Measurements from ENCODE around the gene SORCS2. TPM values are rescaled to one million over a fixed set of nuclear protein-coding genes. Genes with fewer than 3 reads are reported as not detected.

Gene SORCS2
- total RNA-seq, 3 donors from 2014 or later = 0.66 to 1.3 (median 0.80) TPM

DNA sequence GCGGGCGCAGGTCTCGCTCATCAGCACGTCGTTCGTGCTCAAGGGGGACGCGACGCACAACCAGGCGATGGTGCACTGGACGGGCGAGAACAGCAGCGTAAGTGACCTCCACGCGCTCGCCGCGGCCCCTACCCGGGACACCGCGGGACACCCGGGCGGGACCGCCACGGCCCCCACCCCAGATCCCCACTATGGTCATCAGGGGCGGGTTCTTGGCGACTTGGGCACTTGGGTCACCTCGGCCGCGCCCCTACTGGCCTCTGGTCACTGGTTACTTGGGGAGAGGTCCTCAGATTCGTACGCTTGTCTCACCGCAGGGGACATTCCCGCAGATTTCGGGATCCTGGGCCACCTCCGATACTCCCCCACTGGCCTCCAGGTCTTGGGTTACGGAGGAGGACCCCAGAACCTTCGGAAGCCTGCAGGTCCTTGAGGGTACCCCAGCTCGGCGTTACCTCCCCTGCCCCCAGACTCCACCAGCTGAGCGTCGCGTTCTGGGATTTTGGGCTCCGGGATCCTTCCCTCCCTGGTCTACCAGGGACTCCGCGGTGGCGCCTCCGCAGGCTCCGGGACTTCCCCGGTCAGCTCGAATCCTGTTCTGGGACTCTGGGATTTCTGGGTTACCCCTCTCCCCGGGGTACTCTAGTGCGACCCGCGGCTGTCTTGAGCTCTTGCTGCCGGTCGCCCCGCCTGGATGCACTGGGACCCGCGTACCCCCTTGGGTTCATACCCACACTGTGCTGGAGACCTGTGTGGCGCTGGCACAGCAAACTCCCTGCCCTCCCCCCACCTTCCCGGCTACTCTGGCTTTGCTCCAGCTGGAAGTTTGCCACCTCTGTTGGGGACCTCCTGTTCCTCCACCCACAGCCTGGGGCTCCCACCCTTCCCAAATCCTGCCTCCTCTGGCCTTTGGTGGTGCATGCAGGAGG is 956 bp downstream of the SORCS2 start:
- Histone ChIP-seq H3K9me3 (no peaks in the 10 kb centered on the region), H3K27me3 (peaks cover 0 to 58% of the 10 kb centered on the region in 2 donors), H3K27ac (no peak overlapping the region), H3K36me3 (no peaks in the 10 kb centered on the region), H3K4me3 (peak overlapping the region; percentile 46 to 65 (median 49)), H3K4me1 (peaks cover 6 to 9% of the 10 kb centered on the region in 2 donors)
- intact Hi-C loops (cut with DNase I; ENCODE audit: low total_unique reads) = loop anchor here (1.0 kb wide), 1 partner anchor 16 kb away; no protein-coding TSS in a partner anchor
- peak in 1 of 2 donors; percentile 50 for DNase-seq (ENCODE audit: low spot score in 2 of 2)
- no peak for TF ChIP-seq POLR2AphosphoS5 (IDR thresholded peaks at IDR 0.05)
- TF ChIP-seq, protein P1, sequence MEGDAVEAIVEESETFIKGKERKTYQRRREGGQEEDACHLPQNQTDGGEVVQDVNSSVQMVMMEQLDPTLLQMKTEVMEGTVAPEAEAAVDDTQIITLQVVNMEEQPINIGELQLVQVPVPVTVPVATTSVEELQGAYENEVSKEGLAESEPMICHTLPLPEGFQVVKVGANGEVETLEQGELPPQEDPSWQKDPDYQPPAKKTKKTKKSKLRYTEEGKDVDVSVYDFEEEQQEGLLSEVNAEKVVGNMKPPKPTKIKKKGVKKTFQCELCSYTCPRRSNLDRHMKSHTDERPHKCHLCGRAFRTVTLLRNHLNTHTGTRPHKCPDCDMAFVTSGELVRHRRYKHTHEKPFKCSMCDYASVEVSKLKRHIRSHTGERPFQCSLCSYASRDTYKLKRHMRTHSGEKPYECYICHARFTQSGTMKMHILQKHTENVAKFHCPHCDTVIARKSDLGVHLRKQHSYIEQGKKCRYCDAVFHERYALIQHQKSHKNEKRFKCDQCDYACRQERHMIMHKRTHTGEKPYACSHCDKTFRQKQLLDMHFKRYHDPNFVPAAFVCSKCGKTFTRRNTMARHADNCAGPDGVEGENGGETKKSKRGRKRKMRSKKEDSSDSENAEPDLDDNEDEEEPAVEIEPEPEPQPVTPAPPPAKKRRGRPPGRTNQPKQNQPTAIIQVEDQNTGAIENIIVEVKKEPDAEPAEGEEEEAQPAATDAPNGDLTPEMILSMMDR (IDR thresholded peaks at IDR 0.05) = no peak
- no peak for TF ChIP-seq POLR2A (IDR thresholded peaks at IDR 0.05)

DNA sequence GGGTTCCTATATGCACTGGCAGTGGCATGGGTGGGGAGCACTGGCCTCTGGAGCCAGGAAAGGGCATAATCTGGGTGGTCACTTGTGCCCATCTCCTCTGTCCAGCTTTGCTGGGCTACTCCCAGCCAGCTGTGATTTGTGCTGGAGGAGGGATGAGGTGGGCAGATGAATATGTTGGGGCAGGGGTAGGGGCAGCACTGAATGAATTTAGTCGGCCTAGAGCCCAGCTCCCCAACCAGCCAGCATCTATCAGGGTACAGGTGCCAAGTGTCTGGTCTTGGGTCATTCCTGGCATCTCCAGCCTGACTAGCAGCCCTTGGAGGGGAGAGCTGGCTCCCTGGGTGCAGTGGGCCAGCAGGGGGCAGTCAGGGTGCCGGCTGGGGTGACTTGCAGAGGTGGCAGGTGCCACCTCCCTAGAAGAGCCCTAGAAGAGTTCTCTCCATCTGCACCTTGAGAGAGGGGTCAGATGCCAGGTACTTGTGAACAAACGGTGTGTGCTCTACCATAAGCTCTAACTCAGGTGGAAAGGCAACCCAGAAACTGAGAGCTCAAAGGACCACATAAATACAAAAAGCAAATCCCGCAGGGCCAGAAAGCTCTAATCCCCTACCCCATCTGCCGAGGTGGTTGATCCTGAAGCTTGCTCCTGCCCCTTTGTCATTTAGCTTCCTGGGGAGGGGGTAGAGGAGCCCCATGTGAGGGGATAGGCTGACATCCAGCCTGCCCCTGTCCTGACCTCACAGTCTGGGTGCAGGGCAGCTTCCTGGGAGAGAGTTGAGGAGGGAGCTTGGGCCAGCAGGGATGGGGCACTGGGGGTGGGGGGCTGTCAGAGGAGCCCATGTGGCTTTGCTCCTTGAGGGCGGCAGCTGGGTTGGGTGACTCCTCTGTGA is 2.2 kb downstream of the SORCS2 start:
- no peak for TF ChIP-seq POLR2A (IDR thresholded peaks at IDR 0.05)
- TF ChIP-seq, protein P1 (IDR thresholded peaks at IDR 0.05) = no peak
- peaks cover 0 to 46% of the 10 kb centered on the region in 2 donors for H3K27me3 ChIP-seq
- peaks cover 6 to 9% of the 10 kb centered on the region in 2 donors for H3K4me1 ChIP-seq
- intact Hi-C loops (cut with DNase I; ENCODE audit: low total_unique reads) = no loop called here
- H3K9me3 ChIP-seq = no peaks in the 10 kb centered on the region
- no peak overlapping the region for H3K4me3 ChIP-seq
- H3K36me3 ChIP-seq = no peaks in the 10 kb centered on the region
- DNase-seq (ENCODE audit: low spot score in 2 of 2) = peak in 1 of 2 donors; percentile 37
- H3K27ac ChIP-seq = no peak overlapping the region

DNA sequence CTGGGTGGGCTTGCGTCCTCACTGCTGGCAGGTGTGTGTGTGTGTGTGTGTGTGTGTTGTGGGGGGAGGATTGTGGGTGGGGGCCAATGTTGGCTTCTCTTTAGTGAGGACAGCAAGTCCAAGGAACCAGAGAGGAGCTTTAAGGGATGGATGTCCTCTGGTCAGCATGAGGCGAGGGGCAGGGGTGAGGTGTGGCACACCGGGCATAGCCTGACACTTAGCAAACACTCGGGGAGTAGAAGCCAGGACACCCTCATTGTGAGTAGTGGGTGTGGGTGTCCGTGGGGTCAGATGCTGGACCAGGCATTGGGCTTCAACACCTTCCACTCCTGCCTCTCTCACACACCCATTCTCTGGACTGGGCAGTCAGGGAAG is 2.8 kb downstream of the SORCS2 start:
- H3K36me3 ChIP-seq = no peaks in the 10 kb centered on the region
- H3K9me3 ChIP-seq = no peaks in the 10 kb centered on the region
- peak in 1 of 2 donors; percentile 17 for DNase-seq (ENCODE audit: low spot score in 2 of 2)
- H3K4me3 ChIP-seq = no peak overlapping the region
- no peak overlapping the region for H3K27ac ChIP-seq
- H3K4me1 ChIP-seq = peaks cover 6 to 9% of the 10 kb centered on the region in 2 donors
- TF ChIP-seq, protein P1 (IDR thresholded peaks at IDR 0.05) = no peak
- TF ChIP-seq POLR2A (IDR thresholded peaks at IDR 0.05) (no peak), POLR2AphosphoS5 (IDR thresholded peaks at IDR 0.05) (no peak)
- intact Hi-C loops (cut with DNase I; ENCODE audit: low total_unique reads) = no loop called here
- H3K27me3 ChIP-seq = peaks cover 0 to 44% of the 10 kb centered on the region in 2 donors

- Histone ChIP-seq H3K27ac (no peak overlapping the region), H3K4me3 (peak overlapping the region in 1 of 3 donors; percentile 5), H3K9me3 (no peaks in the 10 kb centered on the region), H3K4me1 (peaks cover 6 to 9% of the 10 kb centered on the region in 2 donors), H3K36me3 (no peaks in the 10 kb centered on the region), H3K27me3 (peaks cover 0 to 45% of the 10 kb centered on the region in 2 donors)
- DNase-seq (ENCODE audit: low spot score in 2 of 2) = peak in 1 of 2 donors; percentile 20
- intact Hi-C loops (cut with DNase I; ENCODE audit: low total_unique reads) = no loop called here
- TF ChIP-seq POLR2AphosphoS5 (IDR thresholded peaks at IDR 0.05) (no peak), POLR2A (IDR thresholded peaks at IDR 0.05) (no peak)
- TF ChIP-seq, protein P1 (IDR thresholded peaks at IDR 0.05) = no peak
These were observed 3.4 kb downstream of the SORCS2 start for GRCh38 chr4:7195546-7196287.

Measured in breast epithelium (tissue), 4 donors.